Fibroblast of skin of abdomen (primary cell): ENCODE results near the gene GRIN1.

Experiments
- DNase-seq: peaks from one replicate; pipeline ENCODE4 v3.0.0-alpha.2; 2013

Gene GRIN1

DNA sequence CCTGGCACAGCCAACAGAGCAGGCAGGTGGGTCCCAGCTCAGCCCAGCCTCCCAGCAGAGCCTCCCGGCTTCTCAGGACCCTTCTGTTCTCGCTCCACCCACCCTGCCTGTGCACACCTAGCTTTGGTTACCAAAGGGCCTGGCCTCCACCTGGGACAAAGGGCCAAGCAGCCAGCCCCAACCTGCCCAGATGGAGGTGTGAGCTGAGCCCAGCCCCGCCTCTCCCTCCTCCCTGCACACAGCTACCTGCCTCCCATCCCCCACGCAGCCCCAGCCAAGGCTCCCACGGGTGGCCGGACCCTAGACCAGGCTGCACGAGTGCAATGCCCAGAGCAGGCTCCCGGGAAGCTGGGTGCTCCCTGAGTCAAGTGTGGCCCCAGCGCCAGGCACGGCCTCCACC is 56.0 kb downstream of the GRIN1 start:
- DNase-seq = no peak

DNA sequence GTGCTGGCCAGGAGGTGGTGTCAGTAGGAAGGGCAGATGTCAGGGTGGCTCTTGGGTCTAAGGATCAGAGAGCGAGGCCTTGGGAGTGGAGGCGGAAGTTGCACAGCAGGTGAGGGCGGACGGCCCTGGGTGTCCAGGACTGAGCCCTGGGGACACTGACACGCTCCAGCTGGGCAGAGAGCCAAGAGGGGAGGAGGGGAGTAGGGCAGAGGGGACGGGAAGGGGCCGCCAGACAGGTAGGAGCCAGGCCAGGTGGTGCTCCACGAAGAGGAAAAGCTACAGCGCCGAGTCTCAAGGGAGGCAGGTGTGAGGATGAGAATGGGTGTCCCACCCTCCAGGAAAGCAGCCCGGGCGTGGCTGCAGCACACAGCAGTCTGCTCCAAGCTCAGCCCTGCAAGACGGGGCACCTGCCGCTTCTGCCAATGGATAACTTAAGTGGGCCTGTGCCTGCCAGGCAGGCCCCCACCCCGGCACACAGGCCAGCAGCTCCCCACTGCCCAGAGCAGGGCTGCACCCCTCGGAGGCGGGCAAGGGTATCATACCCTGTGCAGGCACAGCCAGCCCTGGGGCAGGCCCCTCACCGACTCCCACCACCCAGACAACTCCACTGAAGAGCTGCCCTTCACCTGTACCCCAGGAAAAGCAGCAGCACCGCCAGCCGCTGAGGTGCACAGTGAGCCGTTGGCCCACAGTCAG is 56.7 kb downstream of the GRIN1 start:
- DNase-seq = no peak

DNA sequence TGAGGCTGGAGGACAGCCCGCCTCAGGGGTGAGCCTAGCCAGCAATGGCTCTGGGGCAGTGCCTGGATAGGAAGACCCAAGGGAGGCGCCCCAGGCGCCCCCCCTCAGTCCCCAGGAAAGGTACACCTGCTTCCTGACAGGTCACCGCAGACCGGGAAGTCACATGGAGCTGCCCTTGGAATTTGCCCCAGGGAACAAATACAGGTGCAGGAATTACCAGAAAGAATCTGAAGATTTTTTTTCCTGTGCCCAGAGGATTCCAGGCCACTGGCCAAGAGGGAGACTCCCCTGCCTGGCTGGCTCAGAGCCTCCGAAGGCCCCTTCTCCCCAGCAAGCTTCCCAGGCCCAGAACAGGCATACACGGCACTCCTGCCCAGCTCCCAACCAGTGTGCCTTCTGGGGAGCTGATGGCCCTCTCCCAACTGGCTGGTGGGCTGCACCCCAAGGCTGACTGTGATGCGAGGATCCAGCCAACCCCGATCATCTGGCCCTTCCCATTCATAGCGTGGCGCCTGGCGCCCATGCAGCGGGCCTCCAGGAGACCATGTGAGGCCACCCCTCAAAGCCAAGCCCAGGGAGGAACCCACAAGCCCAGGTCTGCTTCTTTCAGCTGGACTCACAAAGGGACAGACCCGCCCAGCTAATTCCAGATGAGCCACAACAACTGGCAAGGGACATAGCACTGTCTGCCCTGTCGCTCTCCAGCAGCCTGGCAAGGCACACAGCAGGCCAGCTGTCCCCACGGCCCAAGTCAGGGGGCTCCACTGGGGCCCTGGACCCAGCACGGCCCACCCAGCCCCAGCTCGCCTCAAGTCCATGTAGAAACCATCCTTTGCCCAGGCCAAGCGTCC is 59.3 kb downstream of the GRIN1 start:
- no peak for DNase-seq

DNA sequence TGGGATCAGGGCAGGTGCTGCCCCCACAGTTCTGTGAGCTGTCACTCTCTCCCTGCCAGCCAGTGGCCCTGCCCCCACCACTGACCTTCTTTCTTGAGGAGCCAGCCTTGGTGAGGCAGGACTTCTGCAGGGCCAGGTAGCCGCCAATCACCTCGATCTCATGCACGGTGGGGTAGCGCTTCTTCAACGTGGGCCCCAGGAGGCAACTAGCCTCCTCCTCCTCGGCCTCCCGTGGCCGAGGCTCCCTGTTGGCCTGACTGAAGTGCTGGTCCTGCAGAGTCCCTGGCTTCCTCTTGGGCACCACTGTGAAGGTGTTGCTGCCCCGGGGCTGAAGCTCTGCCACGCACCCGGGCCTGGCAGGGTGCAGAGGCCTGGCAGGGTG is 59.9 kb downstream of the GRIN1 start:
- no peak for DNase-seq

DNA sequence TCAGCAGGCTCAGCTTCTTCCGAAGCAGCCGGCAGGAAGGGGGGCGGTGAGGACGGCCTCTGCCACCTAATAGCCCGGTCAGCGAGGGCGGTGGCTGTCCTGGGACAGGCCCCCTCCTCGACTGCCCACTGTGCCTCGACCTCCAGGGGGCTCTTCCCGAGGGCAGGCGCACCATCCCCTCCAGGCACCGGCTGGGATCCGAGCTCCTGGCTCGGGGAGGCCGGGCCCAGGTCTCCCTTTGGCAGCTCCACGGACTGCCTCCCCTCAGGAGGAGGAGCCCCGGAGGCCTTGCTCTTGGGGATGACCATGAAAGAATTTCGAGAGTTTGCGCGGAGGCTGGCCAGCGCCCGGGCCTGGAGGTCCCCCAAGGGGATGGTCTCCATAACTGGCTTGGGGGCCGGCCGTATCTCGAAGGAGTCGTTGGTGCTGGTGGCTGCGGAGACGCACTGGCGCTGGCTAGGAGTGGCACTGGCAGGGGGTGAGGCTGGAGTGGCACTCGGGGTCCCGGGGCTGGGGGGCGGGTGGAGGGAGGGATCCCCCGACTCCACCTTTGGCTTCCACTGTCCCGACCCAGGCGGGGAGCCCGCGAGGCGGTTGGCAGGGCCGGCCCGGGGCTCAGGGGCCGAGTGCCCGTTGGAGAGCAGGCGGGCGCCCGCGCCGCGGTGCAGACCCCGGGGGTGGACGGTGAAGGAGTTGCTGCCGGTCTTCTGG is 60.6 kb downstream of the GRIN1 start:
- no peak for DNase-seq

DNA sequence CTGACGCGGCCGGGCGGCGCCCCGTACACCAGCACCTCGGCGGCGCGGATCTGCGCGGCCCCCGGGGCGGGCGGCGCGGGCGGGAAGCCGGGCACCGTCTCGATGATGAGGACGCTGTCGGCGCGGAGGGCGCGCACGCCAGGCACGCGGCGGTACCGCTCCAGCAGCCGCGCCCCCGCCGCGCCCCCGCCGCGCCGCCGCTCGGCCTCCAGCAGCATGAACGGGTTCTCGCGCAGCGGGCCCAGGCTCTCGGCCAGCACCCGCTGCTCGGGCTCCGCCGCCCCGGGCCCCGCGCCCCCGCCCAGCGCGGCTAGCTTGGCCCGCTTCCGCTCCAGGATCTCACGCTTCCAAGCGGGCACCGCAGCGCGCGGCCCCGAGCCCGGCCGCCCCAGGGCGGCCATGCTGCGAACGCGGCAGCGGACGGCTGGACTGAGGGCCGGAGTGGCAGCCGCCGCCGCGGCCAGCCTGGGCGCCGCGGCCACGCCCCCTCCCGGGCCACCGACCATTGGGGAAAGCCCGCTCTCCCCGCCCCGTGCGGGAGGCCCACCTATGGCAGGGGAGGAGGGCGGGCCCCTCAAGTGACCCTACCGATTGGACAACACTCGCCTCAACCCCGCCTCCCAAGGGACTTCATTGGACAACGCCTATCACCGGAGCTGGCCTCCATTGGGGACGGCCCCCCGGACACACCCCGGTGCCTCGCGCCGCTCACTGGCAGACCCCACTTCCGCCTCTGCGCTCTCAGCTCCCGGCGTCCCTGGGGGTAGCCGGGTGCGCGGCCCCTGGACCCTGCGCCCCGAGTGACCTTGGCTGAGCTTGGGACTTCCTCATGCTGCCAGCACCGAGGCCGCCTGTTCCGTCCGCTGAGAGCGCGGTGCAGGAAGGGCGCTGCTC is 61.6 kb downstream of the GRIN1 start, which contains the start of gene TPRN:
Gene TPRN (minus strand): TSS at position 431 of the 894 bp plus-strand sequence. CDS start 30 bp downstream, at position 401.
- DNase-seq = peak; percentile 99

DNA sequence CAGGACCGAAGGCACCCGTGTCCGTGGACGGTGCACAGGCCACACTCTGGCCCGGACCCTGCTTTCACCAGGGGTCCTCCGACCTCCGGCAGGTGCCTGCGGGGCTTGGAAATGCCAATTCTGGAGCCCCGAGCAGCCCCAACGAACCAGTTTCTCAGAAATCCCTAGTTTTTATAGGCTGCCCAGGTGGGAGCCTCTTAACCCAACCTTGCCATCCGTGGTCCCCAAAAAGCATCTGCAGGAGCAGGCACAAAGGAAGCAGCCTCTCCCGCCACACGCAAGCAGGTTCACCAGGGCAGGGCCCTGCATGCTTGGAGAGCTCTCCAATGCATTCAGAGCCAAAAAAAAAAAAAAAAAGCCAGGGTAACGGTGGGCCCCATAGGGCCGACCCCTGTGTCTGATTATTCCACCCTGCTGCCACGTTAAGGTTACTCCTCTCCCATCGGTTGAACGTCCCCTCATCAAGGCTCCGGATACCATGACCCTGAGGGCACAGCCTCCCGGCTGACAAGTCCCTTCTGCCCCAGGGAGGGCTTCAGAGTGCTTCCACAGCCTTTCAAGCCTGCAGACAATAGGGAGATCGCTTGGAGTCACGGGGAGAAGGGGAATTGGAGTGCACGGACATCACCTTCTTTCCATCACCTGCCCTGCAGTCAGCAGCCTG is 62.4 kb downstream of the GRIN1 start:
- DNase-seq = no peak

DNA sequence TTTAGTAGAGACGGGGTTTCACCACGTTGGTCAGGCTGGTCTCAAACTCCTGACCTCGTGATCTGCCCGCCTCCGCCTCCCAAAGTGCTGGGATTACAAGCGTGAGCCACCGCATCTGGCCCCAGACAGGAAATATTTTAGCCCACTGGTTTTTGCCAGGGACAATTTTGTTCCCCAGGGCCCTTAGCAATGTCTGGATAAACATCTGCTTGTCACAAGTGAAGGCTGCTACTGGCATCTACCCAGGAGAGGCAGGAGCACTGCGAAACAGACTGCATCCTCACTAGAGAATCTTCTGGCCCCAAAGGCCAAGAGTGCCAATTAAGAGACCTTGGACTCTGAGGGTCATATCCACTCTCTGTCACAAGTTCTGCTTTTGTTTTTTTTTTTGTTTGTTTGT is 64.0 kb downstream of the GRIN1 start:
- DNase-seq = no peak

DNA sequence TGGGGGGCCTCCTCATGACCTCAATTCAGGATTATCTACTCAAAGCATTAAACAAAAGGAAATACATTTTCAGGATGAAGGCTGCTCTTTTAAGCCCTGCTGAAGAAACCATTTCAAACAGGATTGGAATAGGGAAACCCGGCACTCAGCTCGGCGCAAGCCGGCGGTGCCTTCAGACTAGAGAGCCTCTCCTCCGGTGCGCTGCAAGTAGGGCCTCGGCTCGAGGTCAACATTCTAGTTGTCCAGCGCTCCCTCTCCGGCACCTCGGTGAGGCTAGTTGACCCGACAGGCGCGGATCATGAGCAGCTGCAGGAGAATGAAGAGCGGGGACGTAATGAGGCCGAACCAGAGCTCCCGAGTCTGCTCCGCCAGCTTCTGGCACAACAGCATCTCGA is 65.8 kb downstream of the GRIN1 start:
- no peak for DNase-seq

DNA sequence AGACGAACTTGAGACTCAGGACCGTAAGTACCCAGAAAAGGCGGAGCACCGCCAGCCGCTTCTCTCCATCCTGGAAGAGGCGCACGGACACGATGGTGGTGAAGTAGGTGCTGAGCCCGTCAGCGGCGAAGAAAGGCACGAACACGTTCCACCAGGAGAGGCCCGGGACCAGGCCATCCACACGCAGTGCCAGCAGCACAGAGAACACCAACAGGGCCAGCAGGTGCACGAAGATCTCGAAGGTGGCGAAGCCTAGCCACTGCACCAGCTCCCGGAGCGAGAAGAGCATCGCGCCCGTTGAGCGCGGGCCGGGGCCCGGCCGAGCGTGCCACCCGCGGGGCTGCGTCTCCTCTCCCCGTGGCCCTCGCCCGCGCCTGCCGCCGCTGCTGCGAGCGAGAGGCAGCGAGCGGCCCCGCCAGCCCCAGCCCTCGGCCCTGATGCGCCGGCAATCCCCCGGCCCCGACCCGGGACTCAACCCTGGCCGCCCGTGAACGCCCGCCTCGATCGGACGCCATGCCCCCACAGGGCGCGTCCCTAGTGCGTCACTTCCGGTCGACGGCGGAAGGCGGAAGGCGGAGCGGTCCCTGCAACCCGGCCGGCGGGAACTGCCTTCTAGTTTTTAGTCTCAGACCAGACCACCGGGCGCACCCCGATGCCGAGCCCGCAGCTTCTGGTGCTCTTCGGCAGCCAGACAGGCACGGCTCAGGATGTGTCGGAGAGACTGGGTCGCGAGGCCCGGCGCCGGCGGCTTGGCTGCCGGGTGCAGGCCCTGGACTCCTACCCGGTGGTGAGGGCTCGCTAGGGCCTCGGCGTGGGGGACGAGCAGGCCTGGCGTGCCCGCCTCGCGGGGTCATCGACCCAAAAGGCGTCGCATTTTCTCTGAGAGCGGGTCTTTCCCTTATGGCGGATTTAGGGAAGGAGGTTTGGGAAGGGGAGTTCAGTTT is 66.4 kb downstream of the GRIN1 start, which contains the start of the genes NDOR1 and TMEM203:
Gene NDOR1 (plus strand): TSS at position 575 of the 944 bp plus-strand sequence. CDS start 78 bp downstream, at position 653.
Gene TMEM203 (minus strand): TSS at position 523 of the 944 bp plus-strand sequence. CDS start 234 bp downstream, at position 289.
- DNase-seq = peak; percentile 85

DNA sequence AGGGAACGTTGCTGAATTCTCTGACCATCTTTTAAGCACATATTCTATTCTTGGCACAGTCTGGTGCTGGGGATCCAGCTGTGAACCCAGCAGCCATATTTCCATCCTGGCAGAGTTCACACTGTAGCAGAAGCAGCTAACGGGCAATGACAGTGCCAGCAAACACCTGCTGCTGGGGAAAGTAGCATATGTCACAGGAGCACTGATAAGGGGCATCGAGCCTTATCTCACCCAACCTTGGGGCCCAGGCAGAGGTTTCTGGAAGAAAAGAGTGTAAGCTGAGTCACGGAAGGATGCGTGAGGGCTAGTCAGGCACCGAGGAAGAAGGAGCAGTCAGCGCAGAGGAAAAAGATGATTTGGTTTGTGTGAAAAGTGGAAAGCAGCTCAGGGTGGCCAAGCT is 67.6 kb downstream of the GRIN1 start:
- DNase-seq = no peak

DNA sequence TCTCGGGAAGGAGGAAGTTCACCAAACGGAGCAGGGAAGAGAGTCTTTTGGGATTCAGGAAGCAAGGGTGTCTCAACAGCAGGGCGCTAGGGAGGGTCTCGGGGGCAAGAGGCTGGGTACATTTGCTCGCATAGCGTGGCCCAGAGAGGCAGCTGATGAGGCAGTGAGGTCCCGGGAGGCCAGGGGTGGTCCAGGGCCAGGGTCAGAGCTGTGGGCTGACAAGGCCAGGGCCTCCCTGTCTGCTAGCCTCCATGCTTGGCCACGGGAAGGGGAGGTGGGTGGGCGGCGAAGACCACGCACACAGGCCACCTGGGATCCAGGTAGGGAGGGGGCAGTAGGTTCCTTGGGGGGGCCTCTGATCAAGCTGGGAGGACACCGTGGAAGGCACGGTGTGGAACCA is 72.6 kb downstream of the GRIN1 start:
- DNase-seq = no peak

DNA sequence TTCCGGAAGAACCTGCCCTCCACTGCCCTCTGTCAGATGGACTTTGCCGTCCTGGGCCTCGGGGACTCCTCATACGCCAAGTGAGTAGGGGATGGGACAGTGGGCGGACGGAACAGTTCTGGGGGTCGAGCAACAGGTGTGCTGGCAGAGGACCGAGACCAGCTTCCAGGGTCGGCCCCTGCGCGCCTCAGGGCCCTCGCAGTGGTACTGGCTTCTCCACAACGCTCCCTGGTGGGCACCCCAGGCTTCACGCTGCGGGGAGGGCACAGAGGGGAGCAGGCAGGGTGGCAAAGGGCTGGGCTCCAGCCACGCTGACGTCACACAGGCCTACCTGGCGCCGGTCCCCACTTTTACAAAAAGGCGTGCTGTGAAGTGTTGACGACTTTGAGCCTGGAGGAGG is 73.6 kb downstream of the GRIN1 start:
- DNase-seq = no peak

DNA sequence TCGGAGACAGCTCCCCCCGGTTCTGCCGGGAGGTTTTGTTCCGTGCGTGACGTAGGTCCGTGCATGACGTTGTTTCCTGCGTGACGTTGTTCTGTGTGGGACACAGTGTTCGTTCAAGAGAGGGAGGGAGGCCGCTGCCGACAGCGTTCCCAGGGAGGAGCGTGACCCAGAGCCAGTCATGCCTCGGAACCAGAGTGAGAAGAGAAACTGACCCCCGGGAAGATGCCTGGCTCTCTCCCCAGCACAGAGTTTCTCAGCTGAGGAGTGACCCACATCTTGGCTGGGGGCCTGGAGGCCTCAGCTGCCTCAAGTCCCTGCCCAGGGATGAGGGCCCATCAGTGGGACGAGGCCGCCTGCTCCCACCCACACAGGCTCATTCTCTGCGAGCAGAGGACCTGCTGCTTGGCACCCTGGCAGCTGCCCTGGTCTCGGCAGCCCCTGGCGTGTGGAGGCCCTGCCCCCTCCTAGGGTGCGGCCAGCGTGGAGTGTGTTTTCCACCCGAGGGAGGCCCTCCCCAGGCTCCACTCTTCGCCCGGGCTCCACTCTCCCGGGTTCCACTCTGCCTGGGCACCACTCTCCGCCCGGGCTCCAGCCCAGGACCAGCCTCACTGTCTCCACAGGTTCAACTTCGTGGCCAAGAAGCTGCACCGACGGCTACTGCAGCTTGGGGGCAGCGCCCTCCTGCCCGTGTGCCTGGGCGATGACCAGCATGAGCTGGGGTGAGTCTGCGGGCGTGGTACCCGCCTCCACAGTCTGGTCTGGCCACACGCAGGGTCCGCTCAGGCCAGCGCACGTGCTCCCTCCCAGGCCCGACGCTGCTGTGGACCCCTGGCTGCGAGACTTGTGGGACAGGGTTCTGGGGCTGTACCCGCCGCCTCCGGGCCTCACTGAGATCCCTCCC is 74.5 kb downstream of the GRIN1 start:
- DNase-seq = no peak

DNA sequence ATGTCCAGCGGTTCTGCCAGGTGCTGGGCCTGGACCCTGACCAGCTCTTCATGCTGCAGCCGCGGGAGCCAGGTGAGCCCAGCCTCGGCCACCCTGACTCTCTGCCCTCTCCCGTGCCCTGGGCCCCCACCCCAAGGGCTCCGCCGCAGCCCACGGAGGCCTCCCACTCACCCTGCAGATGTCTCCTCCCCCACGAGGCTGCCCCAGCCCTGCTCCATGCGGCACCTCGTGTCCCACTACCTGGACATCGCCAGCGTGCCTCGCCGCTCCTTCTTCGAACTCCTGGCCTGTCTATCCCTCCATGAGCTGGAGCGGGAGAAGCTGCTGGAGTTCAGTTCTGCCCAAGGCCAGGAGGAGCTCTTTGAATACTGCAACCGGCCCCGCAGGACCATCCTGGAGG is 75.7 kb downstream of the GRIN1 start:
- no peak for DNase-seq

DNA sequence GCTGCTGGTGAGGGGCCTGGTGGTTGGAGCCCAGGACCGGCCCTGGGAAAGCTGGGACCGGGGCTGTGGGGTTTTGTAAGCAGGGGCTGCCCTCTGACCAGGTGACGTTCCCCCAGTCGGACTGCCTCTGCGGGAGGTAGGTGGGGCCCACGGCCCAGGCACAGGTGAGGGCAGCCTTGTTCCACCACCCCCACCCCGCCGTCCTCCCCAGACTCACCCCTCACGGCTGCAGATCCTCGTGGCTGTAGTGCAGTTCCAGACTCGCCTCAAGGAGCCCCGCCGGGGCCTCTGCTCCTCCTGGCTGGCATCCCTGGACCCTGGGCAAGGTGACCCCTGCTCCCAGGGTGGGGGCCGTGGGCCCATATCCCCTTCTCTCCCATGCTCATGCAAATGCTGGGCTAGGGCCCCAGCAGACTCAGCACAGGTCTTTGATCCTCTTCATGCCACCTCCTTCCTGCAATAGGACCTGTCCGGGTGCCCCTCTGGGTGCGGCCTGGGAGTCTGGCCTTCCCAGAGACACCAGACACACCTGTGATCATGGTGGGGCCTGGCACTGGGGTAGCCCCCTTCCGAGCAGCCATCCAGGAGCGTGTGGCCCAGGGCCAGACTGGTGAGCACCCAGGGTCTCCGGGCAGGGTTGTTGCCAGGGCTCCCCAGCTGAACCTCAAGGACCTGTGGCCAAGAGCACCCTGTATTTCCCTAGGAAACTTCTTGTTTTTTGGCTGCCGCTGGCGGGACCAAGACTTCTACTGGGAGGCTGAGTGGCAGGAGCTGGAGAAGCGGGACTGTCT is 76.4 kb downstream of the GRIN1 start:
- no peak for DNase-seq

DNA sequence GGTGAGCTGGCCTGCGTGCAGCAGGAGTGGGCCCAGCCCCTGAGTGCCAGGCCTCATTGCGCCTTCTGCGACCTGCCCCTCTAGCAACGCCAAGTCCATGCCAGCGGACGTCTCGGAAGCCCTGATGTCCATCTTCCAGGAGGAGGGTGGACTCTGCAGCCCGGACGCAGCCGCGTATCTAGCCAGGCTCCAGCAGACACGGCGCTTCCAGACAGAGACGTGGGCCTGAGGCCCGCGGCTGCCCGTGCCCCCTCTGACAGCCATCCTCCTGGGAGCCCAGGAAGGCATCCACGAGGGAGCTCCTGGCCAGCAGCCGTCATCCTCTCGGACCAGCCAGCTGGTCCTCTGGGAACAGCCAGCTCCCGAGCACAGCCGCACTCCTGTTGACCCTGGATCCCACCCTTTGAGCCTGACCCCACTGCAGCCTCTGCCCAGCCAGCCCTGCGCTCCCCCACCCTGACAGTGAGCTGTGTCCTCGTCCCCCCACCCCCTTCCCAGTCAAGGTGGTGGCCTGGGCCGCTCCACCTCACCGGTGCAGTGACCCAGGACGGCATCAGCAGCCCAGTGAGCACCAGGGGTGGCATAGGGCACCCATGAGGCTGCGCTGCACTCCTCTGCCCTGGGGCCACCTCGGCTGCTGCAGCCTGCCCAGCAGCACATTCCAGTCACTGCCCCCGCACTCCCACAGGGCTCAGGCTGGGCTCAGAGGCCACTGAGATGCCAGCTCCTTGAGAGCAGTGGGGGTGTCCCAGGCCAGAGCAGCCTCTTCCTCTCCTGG is 77.4 kb downstream of the GRIN1 start:
- no peak for DNase-seq
